NCI-H2029 (cell line): ENCODE results near the gene GSX2.

Experiments used
- DNase-seq: peaks from one replicate; lab custom pipeline; 2025; lab: John Stamatoyannopoulos, UW

Gene GSX2

GRCh38 chr4:54077812-54078211, 22.2 kb upstream of the GSX2 start:
- no peak for DNase-seq

- DNase-seq, result no peak
These were observed 17.8 kb upstream of the GSX2 start for GRCh38 chr4:54082168-54082567.

- no peak for DNase-seq
These were observed 14.7 kb upstream of the GSX2 start for GRCh38 chr4:54085284-54085683.

- no peak for DNase-seq
These were observed 10.1 kb upstream of the GSX2 start for GRCh38 chr4:54089875-54090274.

GRCh38 chr4:54090404-54090803, 9.6 kb upstream of the GSX2 start:
- no peak for DNase-seq

- DNase-seq, result no peak
These were observed 8.9 kb upstream of the GSX2 start for GRCh38 chr4:54090804-54091623.

- peak; percentile 60 for DNase-seq
These were observed 8.1 kb upstream of the GSX2 start for GRCh38 chr4:54091637-54092404.

- DNase-seq, result no peak
These were observed 7.3 kb upstream of the GSX2 start for GRCh38 chr4:54092405-54093323.

GRCh38 chr4:54093324-54094240, 6.4 kb upstream of the GSX2 start:
- no peak for DNase-seq

GRCh38 chr4:54094451-54094850, 5.5 kb upstream of the GSX2 start:
- no peak for DNase-seq

GRCh38 chr4:54095110-54095825, 4.7 kb upstream of the GSX2 start:
- DNase-seq, result no peak

GRCh38 chr4:54096295-54096962, 3.5 kb upstream of the GSX2 start:
- DNase-seq, result no peak

- no peak for DNase-seq
These were observed 2.8 kb upstream of the GSX2 start for GRCh38 chr4:54097152-54097551.

GRCh38 chr4:54098375-54098774, 1.6 kb upstream of the GSX2 start:
- DNase-seq, result no peak

GRCh38 chr4:54099287-54099747, 646 bp upstream of the GSX2 start:
- no peak for DNase-seq

- no peak for DNase-seq
These were observed 729 bp downstream of the GSX2 start for GRCh38 chr4:54100595-54101189.

- DNase-seq, result no peak
These were observed 1.5 kb downstream of the GSX2 start for GRCh38 chr4:54101190-54102041.

GRCh38 chr4:54102531-54103106, 2.7 kb downstream of the GSX2 start:
- DNase-seq, result no peak
